HEK293T (cell line): ENCODE results near the gene ETFRF1.

Source experiments
- BHLHE40 ChIP-seq: fragments of 450-650 bp; IDR thresholded peaks from 2 replicates; pipeline ENCODE4 v1.6.1; 2016; ENCODE audit warnings: mild to moderate bottlenecking, moderate library complexity, borderline replicate concordance
- ELF4 ChIP-seq: fragments of 450-650 bp; IDR thresholded peaks from 2 replicates; pipeline ENCODE4 v1.6.1; 2017; ENCODE audit warnings: antibody characterized with exemption
- FOXA1 ChIP-seq: fragments of 450-650 bp; IDR thresholded peaks from 2 replicates; pipeline ENCODE4 v1.6.1; 2016; ENCODE audit warnings: mild to moderate bottlenecking
- FOXK2 ChIP-seq: fragments of 450-650 bp; IDR thresholded peaks from 2 replicates; pipeline ENCODE4 v1.6.1; 2016; ENCODE audit warnings: mild to moderate bottlenecking
- TARDBP ChIP-seq: fragments of 450-650 bp; IDR thresholded peaks from 2 replicates; pipeline ENCODE4 v1.6.1; 2016
- ZNF384 ChIP-seq: fragments of 450-650 bp; IDR thresholded peaks from 2 replicates; pipeline ENCODE4 v1.6.1; 2016
- TF ChIP-seq, protein P1 (sequence below): fragments of 450-650 bp; IDR thresholded peaks from 2 replicates; pipeline ENCODE4 v1.6.1; 2016

- TF ChIP-seq TARDBP = no peak
- TF ChIP-seq, protein P1, sequence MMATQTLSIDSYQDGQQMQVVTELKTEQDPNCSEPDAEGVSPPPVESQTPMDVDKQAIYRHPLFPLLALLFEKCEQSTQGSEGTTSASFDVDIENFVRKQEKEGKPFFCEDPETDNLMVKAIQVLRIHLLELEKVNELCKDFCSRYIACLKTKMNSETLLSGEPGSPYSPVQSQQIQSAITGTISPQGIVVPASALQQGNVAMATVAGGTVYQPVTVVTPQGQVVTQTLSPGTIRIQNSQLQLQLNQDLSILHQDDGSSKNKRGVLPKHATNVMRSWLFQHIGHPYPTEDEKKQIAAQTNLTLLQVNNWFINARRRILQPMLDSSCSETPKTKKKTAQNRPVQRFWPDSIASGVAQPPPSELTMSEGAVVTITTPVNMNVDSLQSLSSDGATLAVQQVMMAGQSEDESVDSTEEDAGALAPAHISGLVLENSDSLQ = no peak
- TF ChIP-seq BHLHE40 = no peak
- no peak for TF ChIP-seq ZNF384
- no peak for TF ChIP-seq FOXA1
- TF ChIP-seq FOXK2 = no peak
- TF ChIP-seq ELF4 = no peak
These were observed 32.2 kb upstream of the ETFRF1 start for GRCh38 chr12:25162866-25163265.
